MM.1S (cell line): ENCODE results near the gene EZH1.

Experiments
- DNase-seq: peaks from one replicate; pipeline ENCODE4 v3.0.0-alpha.2; 2015
- H2AFZ ChIP-seq: fragments of 300-600 bp; sonication (generic); 2 replicates; pipeline ENCODE4 v1.6.0; 2016; ENCODE audit warnings: antibody characterized with exemption, low read length
- H3F3A ChIP-seq: fragments of 300-600 bp; sonication (generic); 2 replicates; pipeline ENCODE4 v1.6.1; 2016; ENCODE audit warnings: mild to moderate bottlenecking, antibody characterized with exemption, low read length, moderate library complexity, mixed read lengths; ENCODE audit not compliant: insufficient read depth
- H3K27ac ChIP-seq: fragments of 300-600 bp; sonication (generic); 2 replicates; pipeline ENCODE4 v1.5.1; 2016; ENCODE audit warnings: mild to moderate bottlenecking, low read length
- H3K27me3 ChIP-seq: fragments of 300-600 bp; sonication (generic); replicated peaks from 2 replicates; pipeline ENCODE4 v1.6.0; 2016; ENCODE audit warnings: low read length; ENCODE audit not compliant: insufficient read depth
- H3K36me3 ChIP-seq: fragments of 300-600 bp; sonication (generic); replicated peaks from 2 replicates; pipeline ENCODE4 v1.6.1; 2016; ENCODE audit warnings: mild to moderate bottlenecking, low read length, mixed read lengths; ENCODE audit not compliant: insufficient read depth
- H3K4me1 ChIP-seq: fragments of 300-600 bp; sonication (generic); 2 replicates; pipeline ENCODE4 v1.6.1; 2016; ENCODE audit warnings: low read length, mixed read lengths
- H3K4me2 ChIP-seq: fragments of 300-600 bp; sonication (generic); 2 replicates; pipeline ENCODE4 v1.6.0; 2016; ENCODE audit warnings: low read depth, low read length
- H3K4me3 ChIP-seq: fragments of 300-600 bp; sonication (generic); 2 replicates; pipeline ENCODE4 v1.5.1; 2016; ENCODE audit warnings: low read length, mixed read lengths
- H3K79me2 ChIP-seq: fragments of 300-600 bp; sonication (generic); 2 replicates; pipeline ENCODE4 v1.6.1; 2016; ENCODE audit warnings: mixed run types, low read length, mixed read lengths
- H3K9ac ChIP-seq: fragments of 300-600 bp; sonication (generic); 2 replicates; pipeline ENCODE4 v1.6.1; 2016; ENCODE audit warnings: low read length, mixed read lengths
- H3K9me2 ChIP-seq: fragments of 300-600 bp; sonication (generic); replicated peaks from 2 replicates; pipeline ENCODE4 v1.6.1; 2016; ENCODE audit warnings: mild to moderate bottlenecking, low read length, mixed read lengths; ENCODE audit not compliant: insufficient read depth
- H3K9me3 ChIP-seq: fragments of 300-600 bp; sonication (generic); replicated peaks from 2 replicates; pipeline ENCODE4 v1.6.1; 2016; ENCODE audit warnings: mild to moderate bottlenecking, low read length, mixed read lengths; ENCODE audit not compliant: insufficient read depth
- H4K20me1 ChIP-seq: fragments of 300-600 bp; sonication (generic); 2 replicates; pipeline ENCODE4 v1.6.1; 2016; ENCODE audit warnings: mild to moderate bottlenecking, low read length, moderate library complexity, mixed read lengths; ENCODE audit not compliant: insufficient read depth
- CTCF ChIP-seq: fragments of 300-600 bp; sonication (generic); IDR thresholded peaks from 2 replicates; pipeline ENCODE4 v1.5.1; 2016; ENCODE audit warnings: antibody characterized with exemption, low read length, mixed read lengths
- EZH2 ChIP-seq: fragments of 300-600 bp; sonication (generic); optimal IDR thresholded peaks from 2 replicates; pipeline ENCODE3; 2017; ENCODE audit warnings: low read depth, mild to moderate bottlenecking, antibody characterized with exemption, low read length, mixed read lengths
- EZH2phosphoT487 ChIP-seq: fragments of 300-600 bp; sonication (generic); IDR thresholded peaks from 2 replicates; pipeline ENCODE4 v1.6.1; 2018; ENCODE audit warnings: antibody characterized with exemption, low read length

Gene EZH1

GRCh38 chr17:42778570-42778969 is 33.7 kb upstream of the EZH1 start:
- no peaks in the 10 kb centered on the region for H4K20me1 ChIP-seq
- H3K79me2 ChIP-seq, result peaks cover 13% of the 10 kb centered on the region
- no peaks in the 10 kb centered on the region for H3K9me3 ChIP-seq
- TF ChIP-seq CTCF (no peak), EZH2phosphoT487 (no peak), EZH2 (no peak)
- no peak overlapping the region for H2AFZ ChIP-seq
- H3K36me3 ChIP-seq, result no peaks in the 10 kb centered on the region
- H3K27me3 ChIP-seq, result peaks cover 29% of the 10 kb centered on the region
- H3K4me1 ChIP-seq, result peaks cover 21% of the 10 kb centered on the region
- DNase-seq, result no peak
- no peak overlapping the region for H3K27ac ChIP-seq
- H3K4me2 ChIP-seq, result no peak overlapping the region
- no peak overlapping the region for H3K9ac ChIP-seq
- H3K9me2 ChIP-seq, result no peaks in the 10 kb centered on the region
- H3K4me3 ChIP-seq, result no peak overlapping the region
- no peaks in the 10 kb centered on the region for H3F3A ChIP-seq

GRCh38 chr17:42775534-42776098 is 30.8 kb upstream of the EZH1 start:
- no peaks in the 10 kb centered on the region for H3K36me3 ChIP-seq
- peak; percentile 7 for DNase-seq

GRCh38 chr17:42774066-42774745 is 29.4 kb upstream of the EZH1 start:
- H3K4me1 ChIP-seq, result peaks cover 21% of the 10 kb centered on the region
- no peaks in the 10 kb centered on the region for H3K9me2 ChIP-seq

More at GRCh38 chr17:42775534-42776098, 30.8 kb upstream of the EZH1 start:
- TF ChIP-seq EZH2, result no peak
- no peak for TF ChIP-seq CTCF
- no peak for TF ChIP-seq EZH2phosphoT487
- H3K79me2 ChIP-seq, result peaks cover 16% of the 10 kb centered on the region
- no peaks in the 10 kb centered on the region for H3K27me3 ChIP-seq
- H3K27ac ChIP-seq, result peak overlapping the region; percentile 10; the same call in 1 of the 2 replicates
- H2AFZ ChIP-seq, result no peak overlapping the region
- H3K4me2 ChIP-seq, result peak overlapping the region; percentile 27; the same call in 1 of the 2 replicates
- H3K4me3 ChIP-seq, result no peak overlapping the region
- no peaks in the 10 kb centered on the region for H3K9me2 ChIP-seq
- H4K20me1 ChIP-seq, result no peaks in the 10 kb centered on the region
- H3K4me1 ChIP-seq, result peaks cover 21% of the 10 kb centered on the region
- no peak overlapping the region for H3K9ac ChIP-seq
- H3K9me3 ChIP-seq, result no peaks in the 10 kb centered on the region
- H3F3A ChIP-seq, result no peaks in the 10 kb centered on the region

More at GRCh38 chr17:42774066-42774745, 29.4 kb upstream of the EZH1 start:
- Histone ChIP-seq H3K36me3 (no peaks in the 10 kb centered on the region), H3K27ac (no peak overlapping the region; the same call in 1 of the 2 replicates), H3K27me3 (no peaks in the 10 kb centered on the region), H3K4me2 (peak overlapping the region; percentile 88), H3K79me2 (peaks cover 16% of the 10 kb centered on the region), H3K9me3 (no peaks in the 10 kb centered on the region), H4K20me1 (no peaks in the 10 kb centered on the region), H3K4me3 (peak overlapping the region; percentile 87), H2AFZ (peak overlapping the region; percentile 99), H3K9ac (peak overlapping the region; percentile 86; the same call in 1 of the 2 replicates), H3F3A (no peaks in the 10 kb centered on the region)
- TF ChIP-seq CTCF, result no peak
- no peak for TF ChIP-seq EZH2phosphoT487
- TF ChIP-seq EZH2, result no peak
- DNase-seq, result no peak
